ENCODE results near the gene PDIA6.
"Not testable (repeated sequence)": the region's sequence is repeated elsewhere in the genome, so short reads cannot be mapped to it uniquely, and the experiment has no call there.

Gene PDIA6

DNA sequence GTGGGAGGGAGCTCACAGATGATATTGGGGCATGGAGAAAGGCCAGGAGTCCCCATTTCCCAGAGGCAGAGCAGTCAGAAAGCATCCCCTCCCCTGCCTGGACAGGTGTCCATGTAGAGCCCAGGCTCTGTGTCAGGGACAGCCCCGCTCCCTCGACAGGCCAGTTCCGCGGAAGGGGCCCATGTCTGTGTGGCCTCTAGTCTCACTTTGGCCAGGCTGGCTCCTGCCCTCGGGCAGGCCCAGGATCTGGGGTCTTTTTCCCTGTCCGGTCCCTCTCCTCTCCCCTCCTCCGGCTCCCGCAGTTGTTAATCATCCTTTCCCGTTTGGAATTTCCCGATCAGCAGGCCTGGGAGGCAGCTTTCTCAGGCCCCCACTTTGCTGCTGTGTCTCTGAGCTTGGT is 20.4 kb upstream of the PDIA6 start:
- no peak for DNase-seq (ENCODE audit: low spot score)

DNA sequence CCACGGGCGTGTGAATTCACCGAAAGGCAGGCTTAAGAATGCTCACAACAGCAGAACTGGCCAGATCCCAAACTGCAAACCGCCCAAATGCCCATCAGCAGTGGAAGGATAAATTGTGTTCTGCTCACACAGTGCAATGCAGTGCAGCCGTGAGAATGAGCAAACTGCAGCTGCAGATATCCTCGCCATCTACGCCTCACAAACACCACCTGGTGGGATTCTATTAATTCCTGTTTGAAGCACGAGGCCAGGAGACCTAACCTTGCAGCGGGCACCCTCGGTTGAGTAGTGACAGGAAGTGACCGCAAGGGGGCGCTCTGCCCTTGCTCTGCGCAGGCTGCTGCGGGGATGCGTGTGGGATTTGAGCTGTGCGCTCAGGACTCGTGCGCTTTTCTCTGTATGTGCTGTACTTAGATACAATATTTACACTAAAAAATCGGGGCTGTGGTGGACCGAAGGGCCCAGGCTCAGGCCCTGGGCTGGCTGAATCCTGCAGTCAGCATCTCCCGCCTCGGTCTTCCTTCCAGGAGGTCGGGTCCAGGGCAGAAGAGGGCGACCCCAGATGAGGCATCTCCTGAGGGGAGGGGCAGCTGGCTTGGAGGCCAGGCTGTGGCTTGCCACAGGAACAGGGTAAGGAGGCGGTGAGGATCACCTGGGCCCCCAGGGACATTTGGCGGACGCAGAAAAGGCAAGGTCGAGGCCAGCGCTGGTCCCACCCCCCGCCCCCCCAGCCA is 19.8 kb upstream of the PDIA6 start:
- peak; percentile 90 for DNase-seq (ENCODE audit: low spot score)

DNA sequence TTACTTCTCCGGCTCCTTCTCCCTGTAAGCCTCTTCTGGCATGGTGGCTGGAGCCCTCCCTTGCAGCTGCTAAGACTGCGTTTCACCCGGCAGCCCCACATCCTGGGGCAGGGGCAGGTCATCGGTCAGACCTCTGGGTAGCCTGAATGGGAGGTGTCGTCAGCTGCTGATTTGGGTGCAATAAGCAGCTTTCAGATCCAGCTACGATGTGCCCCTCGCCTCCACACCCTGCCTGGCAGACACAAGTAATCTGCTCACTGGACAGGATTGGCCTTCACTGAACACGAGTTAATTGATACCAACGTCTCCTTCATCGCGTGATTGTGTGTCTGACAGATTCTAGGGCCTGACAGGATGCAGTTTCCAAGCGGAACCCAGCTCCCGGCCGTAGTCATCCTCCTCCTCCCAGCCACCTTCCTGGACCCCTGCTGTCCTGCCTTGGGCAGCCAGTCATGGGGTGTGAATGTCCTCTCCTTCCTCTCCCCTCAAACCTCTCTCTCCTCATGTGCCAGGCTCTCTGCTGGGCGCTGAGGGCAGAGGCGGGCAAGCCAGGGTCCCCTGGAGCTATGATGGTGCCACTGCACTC is 18.9 kb upstream of the PDIA6 start:
- no peak for DNase-seq (ENCODE audit: low spot score)

DNA sequence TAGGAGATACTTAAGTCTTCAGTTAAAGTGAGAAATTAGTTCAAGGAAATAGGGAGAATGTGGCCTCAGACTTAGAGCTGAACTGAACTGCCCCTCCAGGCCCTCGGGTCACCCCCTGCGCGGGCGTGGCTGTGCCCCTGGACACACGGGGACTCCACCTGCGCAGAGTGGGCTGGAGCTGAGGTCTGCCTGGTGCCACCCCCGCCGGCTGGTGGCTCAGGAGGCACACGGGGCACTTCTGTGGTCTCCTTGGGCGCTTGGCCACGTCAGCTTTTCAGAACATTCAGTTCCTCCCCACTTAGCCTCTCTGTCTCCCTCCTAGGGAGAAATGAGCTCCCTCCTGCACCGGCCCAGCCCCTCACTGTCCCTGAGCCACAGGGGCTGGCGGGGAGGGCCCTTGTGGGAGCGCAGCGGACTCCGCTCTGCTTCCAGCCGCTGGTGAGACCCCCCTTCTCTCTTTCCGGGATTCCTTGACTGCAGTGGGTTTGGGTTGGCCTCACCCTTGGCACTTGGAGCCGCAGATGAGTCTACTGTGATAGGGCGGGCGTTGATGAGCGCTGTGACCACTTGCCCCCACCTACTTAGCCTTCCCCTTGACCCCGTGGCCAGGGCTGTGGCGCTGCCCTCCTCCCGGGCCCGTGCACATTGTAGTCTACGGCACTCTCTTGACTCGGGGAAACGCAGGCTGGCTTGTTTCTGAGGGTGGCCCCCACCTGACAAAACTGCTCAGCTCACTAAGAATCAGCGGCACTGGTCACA is 18.2 kb upstream of the PDIA6 start:
- no peak for DNase-seq (ENCODE audit: low spot score)

DNA sequence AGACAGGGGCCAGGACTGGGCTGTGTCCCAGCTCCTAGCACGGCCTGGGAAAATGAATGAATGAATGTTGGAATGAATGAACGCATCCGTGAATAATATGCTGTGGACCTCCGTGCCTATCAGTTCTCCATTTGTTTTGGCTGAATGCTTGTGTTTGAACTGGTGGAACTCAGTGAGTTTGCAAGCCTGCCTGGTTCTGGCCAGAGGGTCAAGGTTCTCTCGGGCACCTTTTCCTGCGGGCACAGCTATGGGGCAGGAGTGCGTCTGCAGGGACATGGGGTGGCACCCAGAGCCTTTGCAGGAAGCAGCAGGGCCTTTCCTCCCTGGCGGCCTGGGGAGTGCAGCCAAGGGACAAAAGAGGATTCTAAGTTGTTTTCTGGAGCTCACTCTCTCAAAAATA is 17.6 kb upstream of the PDIA6 start:
- no peak for DNase-seq (ENCODE audit: low spot score)

DNA sequence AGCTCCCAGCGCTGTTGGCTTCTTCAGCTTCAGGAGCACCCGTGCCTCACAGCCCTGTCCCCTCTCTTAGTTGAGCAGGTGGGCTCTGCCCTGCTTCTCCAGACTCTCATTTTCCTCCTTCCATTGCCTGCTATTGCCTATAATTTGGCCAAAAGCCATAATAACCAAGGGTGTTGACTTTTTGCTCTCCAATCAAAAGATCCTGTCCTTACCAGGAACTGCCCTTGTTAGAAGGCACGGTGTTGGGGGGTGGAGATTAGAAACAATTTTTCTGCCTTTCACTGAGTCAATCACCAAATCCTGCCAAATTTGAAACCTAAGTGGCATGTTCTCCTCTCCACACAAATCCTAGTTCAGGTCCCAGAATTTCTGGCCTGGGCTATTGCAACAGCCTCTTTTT is 16.7 kb upstream of the PDIA6 start:
- DNase-seq (ENCODE audit: low spot score), result no peak

DNA sequence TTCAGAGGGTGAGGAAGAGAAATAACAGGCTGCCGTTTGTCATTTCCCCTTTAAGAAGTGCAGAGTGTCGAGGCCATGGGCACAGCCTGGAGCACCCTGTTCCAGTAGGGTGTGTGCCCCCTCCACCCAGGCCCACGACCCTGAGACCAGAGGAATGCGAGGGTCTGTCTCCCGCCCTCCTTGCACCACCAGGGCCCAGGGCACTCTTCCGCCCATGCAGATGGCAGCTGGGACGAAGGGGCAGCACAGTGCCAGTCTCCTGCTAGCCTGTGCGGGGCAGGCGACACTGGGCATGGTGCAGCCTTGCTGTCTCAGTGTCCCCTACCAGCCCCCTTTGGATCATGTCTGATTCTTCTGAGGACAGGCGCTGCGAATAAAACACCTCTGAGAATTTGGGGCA is 15.8 kb upstream of the PDIA6 start:
- no peak for DNase-seq (ENCODE audit: low spot score)

DNA sequence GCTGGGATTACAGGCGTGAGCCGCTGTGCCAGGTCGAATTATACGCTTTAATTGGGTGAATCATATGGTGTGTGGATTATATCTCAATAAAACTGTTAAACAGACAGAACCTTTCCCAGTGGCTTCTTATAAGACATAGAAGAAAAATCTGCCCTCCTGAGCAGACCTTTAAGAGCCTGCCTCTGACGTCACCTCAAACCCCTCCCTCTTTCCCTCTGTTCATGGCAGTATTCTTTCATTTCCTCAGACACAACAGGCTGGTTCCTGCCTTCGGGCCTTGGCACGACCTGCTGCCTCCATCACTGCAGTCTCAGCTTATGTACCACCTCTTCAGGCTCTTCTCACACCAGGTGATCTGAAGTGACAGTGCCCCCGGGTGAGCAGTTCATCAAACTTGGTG is 14.0 kb upstream of the PDIA6 start:
- no peak for DNase-seq (ENCODE audit: low spot score)

DNA sequence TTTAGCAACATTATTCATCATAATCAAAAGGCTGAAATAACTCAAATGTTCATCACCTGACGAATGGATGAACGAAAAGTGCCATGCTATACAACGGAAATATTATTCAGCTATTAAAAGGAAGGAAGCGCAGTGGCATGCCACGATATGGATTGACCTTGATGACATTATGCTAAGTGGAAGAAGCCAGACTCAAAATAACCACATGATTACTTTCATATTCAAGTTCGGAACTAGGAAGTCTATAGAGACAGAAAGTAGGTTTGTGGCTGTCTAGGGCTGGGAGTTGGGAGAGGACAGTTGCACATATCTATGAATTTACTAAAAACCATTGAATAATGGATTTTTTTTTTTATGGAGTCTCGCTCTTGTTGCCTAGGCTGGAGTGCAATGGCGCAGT is 13.4 kb upstream of the PDIA6 start:
- DNase-seq (ENCODE audit: low spot score), result no peak

DNA sequence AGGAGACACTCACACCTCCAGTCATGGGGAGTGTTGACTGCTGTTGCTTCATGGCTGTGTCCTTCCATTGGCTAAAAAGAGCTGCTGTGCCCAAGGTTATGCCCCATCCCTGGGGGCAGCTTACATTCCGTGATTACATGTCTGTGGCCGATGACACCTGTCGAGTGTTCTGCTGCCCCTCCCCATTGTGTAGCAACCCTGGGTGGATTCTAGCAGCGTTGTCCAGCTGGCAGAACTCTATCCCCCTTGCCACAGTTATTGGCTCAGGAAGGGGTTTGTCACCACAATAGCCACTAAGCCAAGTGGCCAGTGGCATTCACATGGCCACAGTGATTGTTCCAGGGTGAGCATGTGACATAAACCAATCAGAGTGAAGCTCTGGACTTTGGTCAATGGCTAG is 11.6 kb upstream of the PDIA6 start:
- DNase-seq (ENCODE audit: low spot score), result no peak

DNA sequence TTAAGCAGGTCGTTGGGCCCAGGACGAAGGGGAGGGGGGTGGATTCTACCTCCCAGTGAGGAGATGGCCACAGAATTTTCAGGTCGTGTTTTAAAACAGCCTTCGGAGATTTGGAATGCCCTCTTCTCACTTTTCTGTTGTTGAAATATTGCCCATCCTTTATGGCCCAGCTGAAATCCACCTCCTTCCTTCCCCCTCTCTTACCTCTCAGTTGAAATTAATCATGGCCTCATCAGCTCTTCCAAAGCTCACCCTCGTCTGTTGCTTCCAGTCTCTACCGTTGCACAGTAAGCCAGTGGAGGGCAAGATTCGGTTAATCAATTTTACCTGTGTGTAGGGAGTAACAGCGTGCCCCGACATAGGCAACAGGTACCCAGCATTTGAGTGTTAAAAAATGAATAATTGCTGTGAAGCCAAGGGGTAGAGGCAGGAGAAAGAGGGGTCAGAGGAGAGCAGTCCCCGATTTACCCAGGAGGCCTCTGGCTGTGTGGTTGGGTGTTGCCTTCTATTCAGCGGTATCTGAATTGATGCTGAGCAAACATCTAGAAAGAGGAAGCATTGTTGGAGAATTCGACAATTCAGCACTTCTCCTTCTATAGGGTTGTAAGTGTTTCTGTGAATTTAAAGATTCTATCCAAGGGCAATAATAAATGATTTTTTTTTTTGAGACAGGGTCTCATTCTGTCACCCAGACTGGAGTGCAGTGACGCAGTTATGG is 8.6 kb upstream of the PDIA6 start:
- no peak for DNase-seq (ENCODE audit: low spot score)

DNA sequence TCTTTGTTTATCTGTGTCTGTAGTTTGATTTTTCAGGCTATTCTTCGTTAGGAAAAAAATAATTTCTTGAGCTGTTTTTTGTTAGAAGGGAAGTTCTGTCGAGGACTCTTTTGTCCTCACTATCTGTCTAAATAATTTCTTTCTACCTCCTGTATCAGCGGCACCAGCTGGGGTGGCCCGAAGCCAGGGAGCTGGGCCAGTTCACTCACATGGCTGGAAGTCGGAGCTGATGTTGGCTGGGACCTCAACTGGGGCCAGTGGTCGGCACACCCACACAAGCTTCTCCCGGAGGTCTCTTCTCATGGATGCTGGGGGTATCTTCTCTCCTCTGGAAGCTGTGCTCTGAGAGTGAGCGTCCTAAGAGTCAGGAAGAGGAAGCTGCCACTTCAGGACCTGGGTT is 8.0 kb upstream of the PDIA6 start:
- no peak for DNase-seq (ENCODE audit: low spot score)

DNA sequence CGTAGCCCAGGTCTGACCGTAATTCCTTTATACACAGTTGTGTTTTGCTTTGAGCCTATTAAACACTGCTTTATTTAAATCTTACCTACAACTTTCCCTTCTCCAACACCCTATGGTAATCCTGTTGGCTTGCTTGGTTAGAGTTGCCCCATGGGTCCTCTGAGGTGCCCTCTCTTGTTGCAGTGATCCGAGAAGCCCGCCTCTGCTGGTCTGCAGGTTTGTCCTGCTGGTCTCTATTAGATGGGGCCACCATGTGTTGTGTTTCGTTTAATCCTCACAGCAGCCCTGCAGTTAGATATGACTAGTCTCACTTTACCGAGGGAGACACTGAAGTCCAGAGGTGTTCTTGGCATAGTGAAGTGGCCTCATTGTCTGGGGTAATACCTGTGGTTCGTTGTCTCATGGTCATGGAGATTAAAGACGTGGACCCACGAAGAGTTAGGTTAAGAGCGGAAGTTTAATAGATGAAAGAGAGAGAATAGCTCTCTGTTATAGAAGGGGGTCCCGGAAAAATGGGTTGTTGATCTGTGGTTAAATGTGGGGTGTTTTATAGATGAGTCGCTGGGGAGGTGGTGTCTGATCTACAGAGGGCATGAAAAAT is 7.2 kb upstream of the PDIA6 start:
- no peak for DNase-seq (ENCODE audit: low spot score)

DNA sequence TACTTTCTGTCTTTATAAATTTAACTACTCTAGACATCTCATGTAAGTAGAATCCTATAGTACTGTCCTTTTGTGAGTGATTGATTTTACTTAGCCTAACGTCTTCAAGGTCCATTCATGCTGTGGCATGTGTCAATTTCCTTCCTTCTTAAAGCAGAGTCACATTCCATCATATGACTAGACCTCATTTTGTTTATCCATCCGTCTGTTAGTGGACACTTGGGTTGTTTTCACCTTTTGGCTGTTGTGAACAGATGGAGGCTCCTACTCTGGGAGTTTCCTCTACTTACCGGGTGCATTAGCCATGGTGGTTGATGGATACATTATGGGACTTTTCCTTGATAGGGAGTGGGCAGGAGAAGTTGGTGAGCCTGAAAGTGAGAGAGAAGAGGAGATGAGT is 6.4 kb upstream of the PDIA6 start:
- no peak for DNase-seq (ENCODE audit: low spot score)

DNA sequence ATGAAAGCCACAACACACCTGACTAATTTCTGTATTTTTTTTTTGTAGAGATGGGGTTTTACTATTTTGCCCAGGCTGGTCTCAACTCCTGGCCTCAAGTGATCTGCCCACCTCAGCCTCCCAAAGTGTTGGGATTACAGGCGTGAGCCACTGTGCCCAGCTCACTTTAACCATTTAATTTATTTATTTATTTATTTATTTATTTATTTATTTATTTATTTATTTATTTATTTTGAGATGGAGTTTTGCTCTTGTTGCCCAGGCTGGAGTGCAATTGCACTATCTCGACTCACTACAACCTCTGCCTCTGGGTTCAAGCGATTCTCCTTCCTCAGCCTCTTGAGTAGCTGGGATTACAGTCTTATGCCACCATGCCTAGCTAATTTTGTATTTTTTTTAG is 5.7 kb upstream of the PDIA6 start:
- not testable (repeated sequence) for DNase-seq (ENCODE audit: low spot score)

DNA sequence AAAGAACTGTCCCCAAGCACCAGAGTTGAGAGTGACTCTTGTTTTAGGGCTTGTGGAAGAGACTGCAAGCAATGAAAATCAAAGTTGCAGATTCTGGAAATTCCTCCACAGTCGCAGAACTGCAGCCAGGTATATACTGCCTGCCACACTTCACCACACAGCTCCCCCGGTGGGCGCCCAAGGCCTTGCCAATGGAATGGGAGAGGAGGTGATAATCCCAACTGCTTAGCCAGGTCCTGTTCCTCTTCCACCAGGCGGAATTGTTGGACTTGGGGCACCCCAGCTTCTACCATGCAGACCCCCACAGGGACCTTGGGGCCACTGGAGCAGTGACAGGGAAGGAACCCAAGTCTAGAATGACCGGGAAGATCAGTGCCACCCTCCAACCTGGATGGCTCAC is 4.8 kb upstream of the PDIA6 start:
- peak; percentile 52 for DNase-seq (ENCODE audit: low spot score)

DNA sequence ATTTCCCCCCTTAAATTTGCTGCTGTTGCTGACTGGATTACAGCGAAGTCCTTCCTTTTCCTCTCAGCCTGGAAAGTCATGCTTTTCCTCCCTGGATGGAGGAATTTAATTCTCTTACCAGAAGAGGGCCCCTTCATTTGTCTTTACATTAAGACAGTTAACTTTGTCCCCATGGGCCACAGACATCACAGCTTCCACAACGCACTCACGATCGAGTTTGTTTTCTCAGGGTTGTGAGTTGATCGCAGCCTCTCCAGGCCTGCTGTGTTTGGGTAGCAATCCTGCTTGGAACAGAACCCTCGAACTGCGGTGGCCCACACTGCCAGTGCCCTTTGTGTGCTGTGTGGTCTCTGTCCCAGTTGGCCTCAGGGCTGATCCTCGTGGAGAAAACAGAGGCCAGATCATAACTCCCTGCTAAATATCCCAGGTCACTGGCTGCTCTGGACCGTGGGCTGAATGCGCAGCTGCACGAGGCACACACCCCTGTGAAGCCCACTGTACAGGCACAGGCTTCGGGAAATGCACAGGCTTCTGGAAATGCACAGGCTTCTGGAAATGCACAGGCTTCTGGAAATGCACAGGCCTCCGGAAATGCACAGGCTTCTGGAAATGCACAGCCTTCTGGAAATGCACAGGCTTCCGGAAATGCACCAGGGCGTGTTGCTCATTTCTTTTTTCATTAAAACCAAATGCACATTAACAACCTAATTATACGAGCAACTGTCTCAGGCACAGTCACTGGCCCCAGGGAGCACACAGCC is 2.2 kb upstream of the PDIA6 start:
- no peak for DNase-seq (ENCODE audit: low spot score)

DNA sequence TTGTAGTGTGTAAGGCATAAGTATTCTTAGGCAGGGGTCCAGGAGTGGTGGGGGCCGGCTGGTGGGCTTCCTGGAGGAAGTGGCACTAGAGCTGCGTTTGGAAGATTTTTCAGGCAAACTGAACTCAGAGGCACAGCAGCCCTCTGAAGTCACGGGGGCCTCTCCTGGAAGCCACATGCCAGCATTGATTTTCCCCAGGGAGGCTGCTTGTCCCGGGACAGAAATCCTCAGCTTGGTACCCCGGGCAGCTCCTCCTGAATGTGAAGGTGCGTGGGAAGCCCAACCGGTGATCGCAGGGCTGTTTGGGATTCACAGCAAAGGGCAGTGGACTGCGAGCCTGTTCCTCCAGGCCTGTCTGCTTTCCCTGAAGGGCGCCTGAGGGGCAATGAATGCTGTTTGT is 1.6 kb upstream of the PDIA6 start:
- DNase-seq (ENCODE audit: low spot score), result no peak

DNA sequence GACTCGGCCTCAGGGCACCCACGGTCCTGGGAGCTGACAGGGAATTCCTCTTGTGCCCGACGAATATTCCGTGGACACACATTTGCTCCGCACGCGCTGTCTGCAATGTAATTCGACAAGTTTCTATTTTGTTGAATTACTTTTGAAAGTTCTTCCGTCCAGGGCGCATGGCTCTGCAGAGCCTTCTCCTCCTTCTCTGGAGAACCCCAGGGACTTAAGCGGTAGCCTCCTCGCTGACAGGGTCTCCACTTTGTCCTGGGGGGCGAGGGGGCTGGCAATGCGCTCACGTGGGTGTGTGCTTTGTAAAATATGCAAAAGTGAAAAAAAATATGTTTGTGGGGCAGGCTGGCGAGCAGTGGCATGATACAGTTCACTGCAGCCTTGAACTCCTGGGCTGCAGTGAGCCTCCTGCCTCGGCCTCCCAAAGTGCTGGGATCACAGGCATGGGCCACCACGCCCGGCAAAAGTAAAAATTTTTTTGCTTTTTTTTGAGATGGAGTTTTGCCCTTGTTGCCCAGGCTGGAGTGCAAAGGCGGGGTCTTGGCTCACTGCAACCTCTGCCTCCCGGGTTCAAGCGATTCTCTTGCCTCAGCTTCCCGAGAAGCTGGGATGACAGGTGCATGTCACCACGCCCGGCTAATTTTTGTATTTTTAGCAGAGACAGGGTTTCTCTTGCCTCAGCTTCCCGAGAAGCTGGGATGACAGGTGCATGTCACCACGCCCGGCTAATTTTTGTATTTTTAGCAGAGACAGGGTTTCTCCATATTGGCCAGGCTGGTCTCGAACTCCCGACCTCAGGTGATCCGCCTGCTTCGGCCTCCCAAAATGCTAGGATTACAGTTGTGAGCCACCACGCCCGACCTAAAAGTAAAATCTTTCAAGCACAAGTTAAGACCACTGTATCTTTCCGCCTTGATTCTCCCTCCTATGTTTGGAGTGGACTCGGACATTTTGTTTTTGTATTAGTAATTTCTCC is 866 bp upstream of the PDIA6 start:
- not testable (repeated sequence) for DNase-seq (ENCODE audit: low spot score)

DNA sequence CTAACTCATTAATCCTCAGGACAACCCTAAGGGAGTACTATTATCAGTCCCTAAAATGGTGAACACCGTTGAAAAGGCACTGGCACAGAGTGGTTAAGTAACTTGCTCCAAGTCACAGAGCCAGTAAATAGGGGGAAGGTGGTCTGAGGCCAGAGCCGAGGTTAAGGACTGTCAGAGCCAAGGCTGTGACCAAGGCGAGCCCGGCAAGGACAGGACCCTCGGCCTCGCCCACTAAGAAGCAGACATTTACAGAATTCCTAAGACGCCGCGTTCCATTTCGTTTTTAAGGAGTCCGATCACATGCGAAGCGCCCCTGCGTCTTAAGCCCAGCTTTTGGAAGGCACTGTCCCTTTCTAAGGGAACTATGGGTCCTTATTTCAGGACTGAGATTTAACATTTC is 1.1 kb downstream of the PDIA6 start:
- DNase-seq (ENCODE audit: low spot score), result no peak
